ENCODE data around the gene CHAMP1. TPM values are rescaled to one million over a fixed set of nuclear protein-coding genes. Genes with fewer than 3 reads are reported as not detected.

CHAMP1 gene
- total and polyA plus RNA-seq, 7 donors, result 6.5 to 15.9 (median 9.6) TPM

DNA sequence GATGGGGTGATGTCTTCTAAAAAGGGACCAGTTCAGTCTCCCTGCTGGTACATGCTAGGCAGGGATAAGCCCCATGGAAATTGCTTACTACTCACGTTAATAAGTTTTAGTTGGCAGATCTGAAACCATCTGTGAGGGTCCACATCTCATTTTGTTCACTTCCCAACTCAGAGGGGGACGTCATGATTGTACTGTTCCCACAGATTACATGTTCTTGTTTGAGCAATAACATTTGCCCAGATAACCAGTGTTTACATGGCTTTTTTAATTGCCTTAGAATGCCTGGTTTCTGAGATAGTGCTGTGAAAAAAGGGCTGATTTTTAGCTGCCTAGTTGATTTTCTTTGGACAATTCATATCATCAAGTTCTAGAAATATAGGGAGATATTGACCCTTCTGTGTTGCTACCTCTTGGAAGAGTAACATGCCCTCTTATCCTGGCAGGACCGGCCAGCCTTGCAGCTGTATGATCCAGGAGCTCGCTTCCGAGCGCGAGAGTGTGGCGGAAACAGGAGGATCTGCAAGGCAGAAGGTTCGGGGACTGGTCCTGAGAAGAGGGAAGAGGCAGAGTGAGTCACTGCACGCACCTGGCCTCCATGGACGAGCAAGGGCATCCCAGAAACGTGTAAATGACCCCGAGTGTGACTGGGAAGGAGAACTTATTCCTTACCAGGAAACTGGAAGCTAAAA lies 9.8 kb upstream of the CHAMP1 start:
- intact Hi-C loops (cut with DNase I), result no loop called here
- no peaks in the 10 kb centered on the region for H3K4me1 ChIP-seq
- no peak for DNase-seq
- H3K4me3 ChIP-seq, result no peak overlapping the region
- TF ChIP-seq, protein P1, sequence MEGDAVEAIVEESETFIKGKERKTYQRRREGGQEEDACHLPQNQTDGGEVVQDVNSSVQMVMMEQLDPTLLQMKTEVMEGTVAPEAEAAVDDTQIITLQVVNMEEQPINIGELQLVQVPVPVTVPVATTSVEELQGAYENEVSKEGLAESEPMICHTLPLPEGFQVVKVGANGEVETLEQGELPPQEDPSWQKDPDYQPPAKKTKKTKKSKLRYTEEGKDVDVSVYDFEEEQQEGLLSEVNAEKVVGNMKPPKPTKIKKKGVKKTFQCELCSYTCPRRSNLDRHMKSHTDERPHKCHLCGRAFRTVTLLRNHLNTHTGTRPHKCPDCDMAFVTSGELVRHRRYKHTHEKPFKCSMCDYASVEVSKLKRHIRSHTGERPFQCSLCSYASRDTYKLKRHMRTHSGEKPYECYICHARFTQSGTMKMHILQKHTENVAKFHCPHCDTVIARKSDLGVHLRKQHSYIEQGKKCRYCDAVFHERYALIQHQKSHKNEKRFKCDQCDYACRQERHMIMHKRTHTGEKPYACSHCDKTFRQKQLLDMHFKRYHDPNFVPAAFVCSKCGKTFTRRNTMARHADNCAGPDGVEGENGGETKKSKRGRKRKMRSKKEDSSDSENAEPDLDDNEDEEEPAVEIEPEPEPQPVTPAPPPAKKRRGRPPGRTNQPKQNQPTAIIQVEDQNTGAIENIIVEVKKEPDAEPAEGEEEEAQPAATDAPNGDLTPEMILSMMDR (IDR thresholded peaks at IDR 0.05), result no peak
- TF ChIP-seq POLR2A (IDR thresholded peaks at IDR 0.05) (no peak), EP300 (IDR thresholded peaks at IDR 0.05) (no peak), POLR2AphosphoS5 (IDR thresholded peaks at IDR 0.05) (no peak)
- H3K27me3 ChIP-seq, result no peaks in the 10 kb centered on the region
- H3K9me3 ChIP-seq, result peaks cover 0 to 1% (median 0%) of the 10 kb centered on the region in 4 donors
- H3K36me3 ChIP-seq, result peaks cover 3 to 77% (median 34%) of the 10 kb centered on the region in 4 donors
- H3K27ac ChIP-seq, result no peak overlapping the region
- 87 to 93% methylated on average over 13 of the region's 13 CpGs for WGBS, 2 donors

DNA sequence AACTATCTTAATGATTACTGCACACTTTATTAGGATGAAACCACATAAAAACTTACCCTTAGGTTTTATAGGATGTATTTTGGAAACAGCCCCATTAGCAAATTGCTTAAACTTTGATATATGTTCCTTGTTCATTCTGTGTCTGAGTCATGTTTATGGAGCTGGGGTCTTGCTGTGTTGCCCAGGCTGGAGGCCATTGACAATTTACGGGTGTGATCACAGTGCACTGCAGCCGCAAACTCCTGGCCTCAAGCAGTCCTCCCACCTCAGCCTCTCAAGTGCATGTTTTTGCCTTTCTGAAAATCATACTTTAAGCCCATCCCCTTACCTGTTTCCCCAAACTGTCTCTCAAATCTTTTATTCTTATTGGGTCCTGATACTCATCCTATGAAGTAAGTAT lies 5.2 kb upstream of the CHAMP1 start:
- H3K27me3 ChIP-seq, result no peaks in the 10 kb centered on the region
- H3K36me3 ChIP-seq, result peaks cover 0 to 31% (median 7%) of the 10 kb centered on the region in 4 donors
- H3K4me1 ChIP-seq, result peaks cover 0 to 25% (median 19%) of the 10 kb centered on the region in 4 donors
- no peak for DNase-seq
- TF ChIP-seq EP300 (IDR thresholded peaks at IDR 0.05) (no peak), POLR2A (IDR thresholded peaks at IDR 0.05) (no peak), POLR2AphosphoS5 (IDR thresholded peaks at IDR 0.05) (no peak)
- TF ChIP-seq, protein P1 (IDR thresholded peaks at IDR 0.05), result no peak
- H3K4me3 ChIP-seq, result no peak overlapping the region
- peaks cover 0 to 1% (median 0%) of the 10 kb centered on the region in 4 donors for H3K9me3 ChIP-seq
- no peak overlapping the region for H3K27ac ChIP-seq
- intact Hi-C loops (cut with DNase I), result no loop called here
- WGBS, 2 donors, result 97 to 98% methylated on average over 2 of the region's 2 CpGs

DNA sequence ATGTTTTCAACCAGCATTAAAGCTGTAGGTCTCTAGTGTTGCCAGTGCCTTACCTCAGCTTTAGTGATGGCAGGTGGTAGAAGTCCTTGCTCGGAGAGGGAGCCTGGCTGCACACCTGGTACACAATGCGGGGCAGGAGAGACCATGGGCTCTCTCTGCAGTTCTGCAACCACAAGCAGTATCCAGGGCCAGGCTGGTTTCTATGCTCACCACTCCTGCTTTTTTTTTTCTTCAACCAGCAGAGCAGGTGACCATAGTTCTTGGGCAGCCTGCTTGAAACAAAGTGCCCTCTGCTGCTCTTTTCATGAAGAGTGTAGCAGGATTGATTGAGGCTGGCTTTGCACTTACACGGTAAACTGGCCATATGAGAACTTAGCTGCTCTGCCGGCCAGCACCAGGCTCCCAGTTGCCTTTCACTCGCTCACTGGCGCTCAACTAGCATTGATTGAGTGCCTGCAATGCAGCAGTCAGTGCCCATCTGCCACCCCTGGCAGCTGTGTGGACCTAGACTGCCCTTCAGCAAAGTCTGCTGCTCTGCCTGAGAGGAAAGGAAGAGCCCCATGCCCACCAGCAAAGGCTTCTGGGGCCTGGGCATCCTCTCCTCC lies 4.4 kb upstream of the CHAMP1 start:
- H3K4me3 ChIP-seq, result no peak overlapping the region
- no peaks in the 10 kb centered on the region for H3K27me3 ChIP-seq
- intact Hi-C loops (cut with DNase I), result no loop called here
- H3K9me3 ChIP-seq, result peaks cover 0 to 1% (median 0%) of the 10 kb centered on the region in 4 donors
- no peak overlapping the region for H3K27ac ChIP-seq
- no peak for TF ChIP-seq POLR2AphosphoS5 (IDR thresholded peaks at IDR 0.05)
- TF ChIP-seq, protein P1 (IDR thresholded peaks at IDR 0.05), result no peak
- TF ChIP-seq POLR2A (IDR thresholded peaks at IDR 0.05), result no peak
- no peak for TF ChIP-seq EP300 (IDR thresholded peaks at IDR 0.05)
- H3K36me3 ChIP-seq, result peaks cover 0 to 23% (median 7%) of the 10 kb centered on the region in 4 donors
- peaks cover 0 to 25% (median 20%) of the 10 kb centered on the region in 4 donors for H3K4me1 ChIP-seq
- 90 to 92% methylated on average over 6 of the region's 6 CpGs for WGBS, 2 donors
- no peak for DNase-seq

DNA sequence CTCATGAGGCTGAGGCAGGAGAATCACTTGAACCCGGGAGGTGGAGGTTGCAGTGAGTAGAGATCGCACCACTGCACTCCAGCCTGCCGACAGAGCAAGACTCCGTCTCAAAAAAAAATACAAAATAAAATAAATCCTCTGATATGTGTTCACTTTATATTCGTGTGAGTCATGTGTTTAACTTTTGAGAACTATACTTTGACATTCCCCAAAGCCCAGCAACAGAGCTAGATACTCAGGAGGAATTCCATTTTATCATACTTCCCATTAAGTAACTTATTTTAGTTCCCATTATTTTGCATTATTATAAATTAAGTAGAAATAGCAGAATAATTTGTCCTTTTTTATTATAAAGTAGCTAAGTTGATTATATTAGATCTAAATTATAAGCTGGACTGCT lies 3.3 kb upstream of the CHAMP1 start:
- no peak overlapping the region for H3K4me3 ChIP-seq
- no peak for DNase-seq
- peaks cover 0 to 35% (median 31%) of the 10 kb centered on the region in 4 donors for H3K4me1 ChIP-seq
- peaks cover 0 to 1% (median 0%) of the 10 kb centered on the region in 4 donors for H3K9me3 ChIP-seq
- no peaks in the 10 kb centered on the region for H3K27me3 ChIP-seq
- peaks cover 0 to 15% (median 5%) of the 10 kb centered on the region in 4 donors for H3K36me3 ChIP-seq
- H3K27ac ChIP-seq, result peak overlapping the region in 1 of 4 donors; percentile 24
- 80 to 85% methylated on average over 5 of the region's 5 CpGs for WGBS, 2 donors
- intact Hi-C loops (cut with DNase I), result no loop called here
- no peak for TF ChIP-seq EP300 (IDR thresholded peaks at IDR 0.05)
- no peak for TF ChIP-seq POLR2A (IDR thresholded peaks at IDR 0.05)

DNA sequence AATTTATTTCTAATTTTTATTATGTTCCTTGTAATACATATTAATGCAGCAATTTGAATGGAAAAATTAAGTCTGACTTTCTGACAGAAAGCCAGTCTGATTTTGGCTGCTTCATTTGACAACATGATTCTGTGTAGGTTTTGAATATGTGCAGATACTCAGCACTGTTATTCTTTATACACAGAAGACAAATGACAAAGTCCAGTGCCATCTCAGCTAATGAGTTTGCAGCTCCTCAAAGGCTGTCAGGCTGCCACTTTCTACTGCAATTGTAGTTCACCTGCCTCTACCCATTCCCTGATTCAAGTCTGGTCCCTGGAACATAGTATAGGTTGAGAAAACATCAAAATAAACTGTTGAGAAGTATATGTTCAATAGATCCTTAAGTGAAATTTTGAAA lies 2.9 kb upstream of the CHAMP1 start:
- Histone ChIP-seq H3K9me3 (peaks cover 0 to 1% (median 0%) of the 10 kb centered on the region in 4 donors), H3K27ac (peak overlapping the region in 1 of 4 donors; percentile 36), H3K4me3 (no peak overlapping the region), H3K4me1 (peaks cover 0 to 39% (median 35%) of the 10 kb centered on the region in 4 donors), H3K36me3 (peaks cover 0 to 11% (median 3%) of the 10 kb centered on the region in 4 donors), H3K27me3 (no peaks in the 10 kb centered on the region)
- intact Hi-C loops (cut with DNase I), result no loop called here
- TF ChIP-seq EP300 (IDR thresholded peaks at IDR 0.05) (no peak), POLR2A (IDR thresholded peaks at IDR 0.05) (no peak), POLR2AphosphoS5 (IDR thresholded peaks at IDR 0.05) (peak in 3 of 4 donors; percentile 42 to 81 (median 76))
- TF ChIP-seq, protein P1 (IDR thresholded peaks at IDR 0.05), result no peak
- DNase-seq, result no peak
